ENCODE results near the gene PCDHGC3. TPM values are rescaled to one million over a fixed set of nuclear protein-coding genes. Genes with fewer than 3 reads are reported as not detected.

PCDHGC3 gene
- total RNA-seq, 3 donors from 2014 or later (not counting 1 experiment from before 2014, with no cell fraction given), result 0.68 to 1.5 (median 0.75) TPM

DNA sequence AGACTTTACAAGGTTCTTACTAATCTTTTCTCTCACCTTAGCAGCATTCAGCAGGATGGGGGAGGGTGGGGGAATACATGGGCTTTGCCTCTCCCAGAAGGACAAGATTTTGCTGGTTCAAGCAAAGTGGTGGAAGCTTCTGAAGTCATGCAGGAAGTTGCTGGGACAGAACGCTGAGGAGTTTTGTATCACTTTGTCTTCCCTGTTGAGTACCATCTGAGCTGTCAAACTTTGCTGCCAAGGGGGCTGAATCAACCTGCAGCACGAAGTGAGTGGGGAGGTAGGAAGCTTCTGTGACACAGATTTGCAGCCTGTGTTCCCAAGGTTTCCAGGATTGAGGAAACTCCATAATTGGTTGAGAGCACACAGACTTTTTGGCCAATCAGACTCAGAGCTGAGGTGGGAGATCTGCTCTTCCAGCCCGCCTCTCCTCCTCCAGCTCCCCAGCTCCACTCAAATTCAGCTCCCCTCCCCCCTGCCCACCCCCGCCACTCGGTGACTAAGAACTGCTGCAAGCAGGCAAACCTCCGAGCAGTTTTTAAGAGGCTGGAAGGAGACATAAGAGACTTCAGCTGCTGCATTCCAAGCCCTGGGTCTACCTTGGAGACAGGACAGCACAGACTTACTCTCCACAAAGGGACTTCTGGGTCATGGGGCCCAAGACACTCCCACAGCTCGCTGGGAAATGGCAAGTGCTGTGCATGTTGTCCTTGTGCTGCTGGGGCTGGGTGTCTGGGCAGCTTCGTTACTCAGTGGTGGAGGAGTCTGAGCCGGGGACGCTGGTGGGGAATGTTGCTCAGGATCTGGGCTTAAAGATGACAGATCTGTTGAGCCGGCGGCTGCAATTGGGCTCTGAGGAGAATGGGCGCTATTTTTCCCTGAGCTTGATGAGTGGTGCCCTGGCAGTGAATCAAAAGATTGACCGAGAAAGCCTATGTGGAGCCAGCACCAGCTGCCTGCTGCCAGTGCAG, 13.1 kb downstream of the PCDHGC3 start, which contains the start of gene PCDHGC5:
TSS of gene PCDHGC5 (plus strand) at position 491 of the 971 bp plus-strand sequence. CDS start at position 651, 160 bp downstream.
- Mint-ChIP-seq H3K27ac (no peak within 1 kb of the TSS), H3K9me3 (no peaks in the 10 kb centered on the region), H3K27me3 (ENCODE audit: low read depth in 2 of 2) (peaks cover 43 to 62% of the 10 kb centered on the region in 2 donors), H3K4me3 (no peak within 1 kb of the TSS), H3K4me1 (peaks cover 10 to 20% of the 10 kb centered on the region in 2 donors), H3K36me3 (no peaks in the 10 kb centered on the region)
- Histone ChIP-seq H3K36me3 (ENCODE audit: control insufficient read depth, insufficient read depth, low read length) (no peaks in the 10 kb centered on the region), H3K4me3 (ENCODE audit: low read length) (no peak within 1 kb of the TSS), H3K9me3 (ENCODE audit: control insufficient read depth, insufficient read depth, low read length) (no peaks in the 10 kb centered on the region), H3K4me1 (ENCODE audit: control insufficient read depth, insufficient read depth, low read length) (peaks cover 27% of the 10 kb centered on the region), H3K27me3 (ENCODE audit: control insufficient read depth, insufficient read depth, low read length) (peaks cover 46% of the 10 kb centered on the region), H3K27ac (ENCODE audit: low read length) (no peak within 1 kb of the TSS)
- intact Hi-C loops (cut with micrococcal nuclease), result no loop called here
- ATAC-seq (no peak), DNase-seq (no peak)
- WGBS (ENCODE audit: insufficient coverage), result 84% methylated on average over 14 of the region's 14 CpGs
- TF ChIP-seq, protein P1, sequence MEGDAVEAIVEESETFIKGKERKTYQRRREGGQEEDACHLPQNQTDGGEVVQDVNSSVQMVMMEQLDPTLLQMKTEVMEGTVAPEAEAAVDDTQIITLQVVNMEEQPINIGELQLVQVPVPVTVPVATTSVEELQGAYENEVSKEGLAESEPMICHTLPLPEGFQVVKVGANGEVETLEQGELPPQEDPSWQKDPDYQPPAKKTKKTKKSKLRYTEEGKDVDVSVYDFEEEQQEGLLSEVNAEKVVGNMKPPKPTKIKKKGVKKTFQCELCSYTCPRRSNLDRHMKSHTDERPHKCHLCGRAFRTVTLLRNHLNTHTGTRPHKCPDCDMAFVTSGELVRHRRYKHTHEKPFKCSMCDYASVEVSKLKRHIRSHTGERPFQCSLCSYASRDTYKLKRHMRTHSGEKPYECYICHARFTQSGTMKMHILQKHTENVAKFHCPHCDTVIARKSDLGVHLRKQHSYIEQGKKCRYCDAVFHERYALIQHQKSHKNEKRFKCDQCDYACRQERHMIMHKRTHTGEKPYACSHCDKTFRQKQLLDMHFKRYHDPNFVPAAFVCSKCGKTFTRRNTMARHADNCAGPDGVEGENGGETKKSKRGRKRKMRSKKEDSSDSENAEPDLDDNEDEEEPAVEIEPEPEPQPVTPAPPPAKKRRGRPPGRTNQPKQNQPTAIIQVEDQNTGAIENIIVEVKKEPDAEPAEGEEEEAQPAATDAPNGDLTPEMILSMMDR (IDR thresholded peaks at IDR 0.05), result no peak

DNA sequence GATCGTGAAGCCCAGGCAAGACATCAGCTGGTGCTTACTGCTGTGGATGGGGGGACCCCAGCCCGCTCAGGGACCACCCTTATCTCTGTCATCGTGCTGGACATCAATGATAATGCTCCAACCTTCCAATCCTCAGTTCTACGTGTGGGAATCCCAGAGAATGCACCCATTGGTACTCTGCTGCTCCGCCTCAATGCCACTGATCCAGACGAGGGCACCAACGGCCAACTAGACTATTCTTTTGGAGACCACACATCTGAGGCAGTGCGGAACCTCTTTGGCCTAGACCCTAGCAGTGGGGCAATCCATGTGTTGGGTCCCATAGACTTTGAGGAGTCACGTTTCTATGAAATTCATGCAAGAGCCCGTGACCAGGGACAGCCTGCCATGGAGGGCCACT, 14.1 kb downstream of the PCDHGC3 start:
- Mint-ChIP-seq H3K4me3 (no peak overlapping the region), H3K27me3 (ENCODE audit: low read depth in 2 of 2) (peaks cover 43 to 58% of the 10 kb centered on the region in 2 donors), H3K9me3 (no peaks in the 10 kb centered on the region), H3K4me1 (peaks cover 10 to 14% of the 10 kb centered on the region in 2 donors), H3K27ac (no peak overlapping the region), H3K36me3 (no peaks in the 10 kb centered on the region)
- Histone ChIP-seq H3K4me3 (ENCODE audit: low read length) (no peak overlapping the region), H3K9me3 (ENCODE audit: control insufficient read depth, insufficient read depth, low read length) (no peaks in the 10 kb centered on the region), H3K36me3 (ENCODE audit: control insufficient read depth, insufficient read depth, low read length) (no peaks in the 10 kb centered on the region), H3K27me3 (ENCODE audit: control insufficient read depth, insufficient read depth, low read length) (peaks cover 40% of the 10 kb centered on the region), H3K27ac (ENCODE audit: low read length) (no peak overlapping the region), H3K4me1 (ENCODE audit: control insufficient read depth, insufficient read depth, low read length) (peaks cover 23% of the 10 kb centered on the region)
- WGBS (ENCODE audit: insufficient coverage), result 89% methylated on average over 10 of the region's 10 CpGs
- ATAC-seq (no peak), DNase-seq (no peak)
- intact Hi-C loops (cut with micrococcal nuclease), result no loop called here
- TF ChIP-seq, protein P1 (IDR thresholded peaks at IDR 0.05), result no peak

GRCh38 chr5:141490271-141490670, 14.5 kb downstream of the PCDHGC3 start:
- Mint-ChIP-seq H3K9me3 (no peaks in the 10 kb centered on the region), H3K4me1 (peaks cover 10 to 14% of the 10 kb centered on the region in 2 donors), H3K4me3 (no peak overlapping the region), H3K27me3 (ENCODE audit: low read depth in 2 of 2) (peaks cover 45 to 55% of the 10 kb centered on the region in 2 donors), H3K36me3 (no peaks in the 10 kb centered on the region), H3K27ac (no peak overlapping the region)
- Histone ChIP-seq H3K4me3 (ENCODE audit: low read length) (no peak overlapping the region), H3K4me1 (ENCODE audit: control insufficient read depth, insufficient read depth, low read length) (peaks cover 19% of the 10 kb centered on the region), H3K27me3 (ENCODE audit: control insufficient read depth, insufficient read depth, low read length) (peaks cover 37% of the 10 kb centered on the region), H3K36me3 (ENCODE audit: control insufficient read depth, insufficient read depth, low read length) (no peaks in the 10 kb centered on the region), H3K27ac (ENCODE audit: low read length) (no peak overlapping the region), H3K9me3 (ENCODE audit: control insufficient read depth, insufficient read depth, low read length) (no peaks in the 10 kb centered on the region)
- TF ChIP-seq, protein P1 (IDR thresholded peaks at IDR 0.05), result no peak
- DNase-seq (no peak), ATAC-seq (no peak)
- intact Hi-C loops (cut with micrococcal nuclease), result no loop called here
- WGBS (ENCODE audit: insufficient coverage), result 96% methylated on average over 10 of the region's 10 CpGs
